ENCODE measurements around the gene UGT1A10. TPM values are rescaled to one million over a fixed set of nuclear protein-coding genes. Genes with fewer than 3 reads are reported as not detected.

UGT1A10 gene
- polyA plus RNA-seq, 1 experiment = not detected

- TF ChIP-seq CTCF (IDR thresholded peaks at IDR 0.05; ENCODE audit: insufficient read depth, low read depth, low read length) = no peak
- DNase-seq (ENCODE audit: low read depth) = no peak
- no peak overlapping the region for H3K4me3 ChIP-seq (ENCODE audit: low read depth, low read length)
- POLR2A ChIA-PET = no interaction called here
- CTCF ChIA-PET = no interaction called here
- H3K27me3 ChIP-seq (ENCODE audit: control insufficient read depth, insufficient read depth, low read length) = no peaks in the 10 kb centered on the region
- H3K36me3 ChIP-seq (ENCODE audit: control insufficient read depth, insufficient read depth, low read length) = no peaks in the 10 kb centered on the region
Measured at GRCh38 chr2:233769260-233769659, 133.0 kb downstream of the UGT1A10 start.

GRCh38 chr2:233772153-233772552 lies 135.9 kb downstream of the UGT1A10 start:
- no peaks in the 10 kb centered on the region for H3K36me3 ChIP-seq (ENCODE audit: control insufficient read depth, insufficient read depth, low read length)
- H3K27me3 ChIP-seq (ENCODE audit: control insufficient read depth, insufficient read depth, low read length) = no peaks in the 10 kb centered on the region
- ChIA-PET CTCF (no interaction called here), POLR2A (no interaction called here)
- H3K4me3 ChIP-seq (ENCODE audit: low read depth, low read length) = no peak overlapping the region
- no peak for TF ChIP-seq CTCF (IDR thresholded peaks at IDR 0.05; ENCODE audit: insufficient read depth, low read depth, low read length)
- no peak for DNase-seq (ENCODE audit: low read depth)

- TF ChIP-seq CTCF (IDR thresholded peaks at IDR 0.05; ENCODE audit: insufficient read depth, low read depth, low read length) = no peak
- CTCF ChIA-PET = no interaction called here
- no peak for DNase-seq (ENCODE audit: low read depth)
- H3K27me3 ChIP-seq (ENCODE audit: control insufficient read depth, insufficient read depth, low read length) = no peaks in the 10 kb centered on the region
- no peak overlapping the region for H3K4me3 ChIP-seq (ENCODE audit: low read depth, low read length)
- POLR2A ChIA-PET = no interaction called here
- no peaks in the 10 kb centered on the region for H3K36me3 ChIP-seq (ENCODE audit: control insufficient read depth, insufficient read depth, low read length)
Measured at GRCh38 chr2:233772583-233772982, 136.3 kb downstream of the UGT1A10 start.

- no peak for TF ChIP-seq CTCF (IDR thresholded peaks at IDR 0.05; ENCODE audit: insufficient read depth, low read depth, low read length)
- no peak for DNase-seq (ENCODE audit: low read depth)
- CTCF ChIA-PET = no interaction called here
Measured at GRCh38 chr2:233773854-233774253, 137.6 kb downstream of the UGT1A10 start.

GRCh38 chr2:233775414-233775813 lies 139.2 kb downstream of the UGT1A10 start:
- H3K36me3 ChIP-seq (ENCODE audit: control insufficient read depth, insufficient read depth, low read length) = no peaks in the 10 kb centered on the region
- CTCF ChIA-PET = interaction anchor here (0.6 kb wide), 1 partner anchor 14 kb away, joined by 3 read pairs; no protein-coding TSS in a partner anchor
- POLR2A ChIA-PET = no interaction called here
- H3K4me3 ChIP-seq (ENCODE audit: low read depth, low read length) = no peak overlapping the region
- DNase-seq (ENCODE audit: low read depth) = no peak
- TF ChIP-seq CTCF (IDR thresholded peaks at IDR 0.05; ENCODE audit: insufficient read depth, low read depth, low read length) = no peak
- H3K27me3 ChIP-seq (ENCODE audit: control insufficient read depth, insufficient read depth, low read length) = no peaks in the 10 kb centered on the region

More at GRCh38 chr2:233773854-233774253, 137.6 kb downstream of the UGT1A10 start:
- Histone ChIP-seq H3K4me3 (ENCODE audit: low read depth, low read length) (no peak overlapping the region), H3K27me3 (ENCODE audit: control insufficient read depth, insufficient read depth, low read length) (no peaks in the 10 kb centered on the region), H3K36me3 (ENCODE audit: control insufficient read depth, insufficient read depth, low read length) (no peaks in the 10 kb centered on the region)
- POLR2A ChIA-PET = no interaction called here

Data from BJ (cell line).